CD4-positive, alpha-beta T cell treated with Interleukin-21 for 1 hour (primary cell): ENCODE data around the gene MCM5.
A peak's percentile ranks its signal among the peaks of the same experiment; 100 is the strongest.

Source experiments
- DNase-seq: peaks from one replicate; pipeline ENCODE4 v3.0.0-alpha.2; 2020

Gene MCM5

GRCh38 chr22:35404176-35404575, 4.2 kb downstream of the MCM5 start:
- DNase-seq = no peak

- DNase-seq = no peak
Measured at GRCh38 chr22:35406443-35406842, 6.5 kb downstream of the MCM5 start.

GRCh38 chr22:35407362-35407761, 7.4 kb downstream of the MCM5 start:
- DNase-seq = no peak

GRCh38 chr22:35409783-35410662, 10.1 kb downstream of the MCM5 start:
- peak; percentile 35 for DNase-seq

GRCh38 chr22:35410663-35411034, 10.7 kb downstream of the MCM5 start:
- no peak for DNase-seq

- peak; percentile 15 for DNase-seq
Measured at GRCh38 chr22:35411102-35411501, 11.2 kb downstream of the MCM5 start.

GRCh38 chr22:35413624-35414023, 13.7 kb downstream of the MCM5 start:
- no peak for DNase-seq

- DNase-seq = no peak
Measured at GRCh38 chr22:35417606-35418005, 17.7 kb downstream of the MCM5 start.

- no peak for DNase-seq
Measured at GRCh38 chr22:35418088-35418487, 18.1 kb downstream of the MCM5 start.

GRCh38 chr22:35418731-35419130, 18.8 kb downstream of the MCM5 start:
- DNase-seq = no peak

GRCh38 chr22:35419756-35420155, 19.8 kb downstream of the MCM5 start:
- no peak for DNase-seq

- no peak for DNase-seq
Measured at GRCh38 chr22:35421121-35421520, 21.2 kb downstream of the MCM5 start.

- DNase-seq = no peak
Measured at GRCh38 chr22:35422145-35422544, 22.2 kb downstream of the MCM5 start.

- DNase-seq = no peak
Measured at GRCh38 chr22:35422936-35423335, 23.0 kb downstream of the MCM5 start.

- DNase-seq = no peak
Measured at GRCh38 chr22:35424081-35424480, 24.1 kb downstream of the MCM5 start.

GRCh38 chr22:35424761-35425160, 24.8 kb downstream of the MCM5 start:
- DNase-seq = no peak

- no peak for DNase-seq
Measured at GRCh38 chr22:35425546-35425945, 25.6 kb downstream of the MCM5 start.

- DNase-seq = no peak
Measured at GRCh38 chr22:35425971-35426800, 26.2 kb downstream of the MCM5 start.

GRCh38 chr22:35426801-35427140, 26.8 kb downstream of the MCM5 start:
- no peak for DNase-seq

GRCh38 chr22:35430897-35431322, 31.0 kb downstream of the MCM5 start:
- DNase-seq = peak; percentile 58

GRCh38 chr22:35431483-35432227, 31.7 kb downstream of the MCM5 start:
- DNase-seq = no peak

- DNase-seq = no peak
Measured at GRCh38 chr22:35432228-35432905, 32.4 kb downstream of the MCM5 start.
